HCT116 (cell line): ENCODE results near the gene XYLT1.

ENCODE experiments used
- CBX3 ChIP-seq: IDR thresholded peaks from 2 replicates; pipeline ENCODE4 v1.6.1; 2012; ENCODE audit warnings: low read depth
- CTCF ChIP-seq, 3 experiments: fragments of 200-600 bp in 1 of 3; sonication (generic) in 1 of 3; IDR thresholded peaks in 2 of 3; conservative IDR thresholded peaks in 1 of 3; 2 replicates each; pipeline ENCODE4 v1.5.1; 2012 to 2017; ENCODE audit warnings: low read depth in 2 of 3, low read length in 2 of 3, antibody characterized with exemption in 1 of 3, borderline replicate concordance in 1 of 3, control low read depth in 1 of 3, mild to moderate bottlenecking in 1 of 3, mixed read lengths in 1 of 3, mixed run types in 1 of 3, moderate library complexity in 1 of 3; ENCODE audit not compliant: insufficient read depth in 1 of 3
- EZH2 ChIP-seq: fragments of 200-600 bp; sonication (generic); IDR thresholded peaks from 2 replicates; pipeline ENCODE4 v1.6.1; 2017; ENCODE audit warnings: antibody characterized with exemption, mixed run types
- JUND ChIP-seq: IDR thresholded peaks from 2 replicates; pipeline ENCODE4 v1.6.1; 2012
- POLR2A ChIP-seq: IDR thresholded peaks from 2 replicates; pipeline ENCODE4 v1.7.0; 2011; ENCODE audit warnings: borderline replicate concordance; ENCODE audit not compliant: insufficient read depth, insufficient read length; ENCODE audit errors: extremely low read depth
- POLR2AphosphoS5 ChIP-seq: IDR thresholded peaks from 2 replicates; pipeline ENCODE4 v1.6.1; 2011; ENCODE audit warnings: mild to moderate bottlenecking, low read depth, low read length, moderate library complexity
- REST ChIP-seq: IDR thresholded peaks from 2 replicates; pipeline ENCODE4 v1.6.1; 2012; ENCODE audit warnings: low read depth
- SIN3A ChIP-seq: IDR thresholded peaks from 2 replicates; pipeline ENCODE4 v1.6.1; 2012; ENCODE audit warnings: low read depth
- YY1 ChIP-seq: IDR thresholded peaks from 2 replicates; pipeline ENCODE4 v1.6.1; 2011; ENCODE audit warnings: low read length, low read depth, moderate library complexity, mild to moderate bottlenecking; ENCODE audit not compliant: insufficient replicate concordance; ENCODE audit errors: extremely low read depth
- ZFX ChIP-seq: fragments of 450-650 bp; IDR thresholded peaks from 2 replicates; pipeline ENCODE4 v1.6.1; 2017
- ZNF274 ChIP-seq: fragments of 200-500 bp; sonication (Bioruptor generic); IDR thresholded peaks from 2 replicates; pipeline ENCODE4 v1.6.1; 2014; ENCODE audit warnings: mild to moderate bottlenecking, low read depth, low read length, inconsistent platforms

- no peak for TF ChIP-seq POLR2A
- TF ChIP-seq CTCF (IDR thresholded peaks at IDR 0.05 in 2 of 3, conservative IDR thresholded peaks at IDR 0.05 in 1 of 3; ENCODE audit: borderline replicate concordance in 1 of 3, insufficient read depth in 1 of 3, low read depth in 2 of 3, low read length in 2 of 3) = no peak
- TF ChIP-seq YY1 = no peak
- no peak for TF ChIP-seq ZNF274
- no peak for TF ChIP-seq REST
- no peak for TF ChIP-seq ZFX
- TF ChIP-seq SIN3A = no peak
- no peak for TF ChIP-seq EZH2
- no peak for TF ChIP-seq POLR2AphosphoS5
- no peak for TF ChIP-seq JUND
- TF ChIP-seq CBX3 = no peak
These were observed 322.8 kb downstream of the XYLT1 start for GRCh38 chr16:17147942-17148341.
